ENCODE data around the gene MAGI2.
A peak's percentile ranks its signal among the peaks of the same experiment; 100 is the strongest.

Gene MAGI2

GRCh38 chr7:78703391-78703790 lies 750.1 kb downstream of the MAGI2 start:
- no peak for DNase-seq

- DNase-seq: no peak
Measured at GRCh38 chr7:78702770-78703169, 750.7 kb downstream of the MAGI2 start.

DNA sequence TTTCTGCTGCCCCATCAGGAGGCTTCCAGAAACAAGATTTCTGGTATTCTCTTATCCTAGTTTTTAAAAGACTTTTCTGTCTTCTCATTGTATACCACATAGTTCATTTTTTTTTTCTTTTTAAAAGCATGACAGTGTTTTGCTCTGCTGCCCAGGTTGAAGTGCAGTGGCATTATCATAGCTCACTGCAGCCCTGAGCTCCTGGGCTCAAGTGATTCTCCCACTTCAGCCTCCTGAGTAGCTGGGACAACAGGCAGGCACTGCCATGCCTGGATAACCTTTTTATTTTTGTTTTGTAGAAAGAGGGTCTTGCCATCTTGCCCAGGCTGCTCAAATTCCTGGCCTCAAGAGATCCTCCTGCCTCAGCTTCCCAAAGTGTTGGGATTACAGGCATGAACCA lies 757.6 kb downstream of the MAGI2 start:
- no peak for DNase-seq

DNA sequence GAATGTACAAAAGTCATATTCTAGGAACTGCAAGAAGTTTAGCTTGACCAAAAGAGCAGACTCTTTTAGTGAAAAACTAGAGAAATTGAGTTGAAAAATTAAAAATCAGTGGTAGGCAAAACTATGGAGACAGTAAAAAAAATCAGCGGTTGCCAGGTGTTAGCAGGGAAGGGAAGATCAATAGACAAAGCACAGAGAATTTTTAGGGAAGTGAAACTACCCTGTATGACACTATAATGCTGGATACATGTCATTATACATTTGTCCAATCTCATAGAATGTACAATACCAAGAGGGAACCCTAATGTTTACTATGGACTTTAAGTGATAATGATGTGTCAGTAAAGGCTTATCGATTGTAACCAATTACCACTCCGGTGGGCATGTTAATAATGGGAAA lies 761.9 kb downstream of the MAGI2 start:
- no peak for DNase-seq

DNA sequence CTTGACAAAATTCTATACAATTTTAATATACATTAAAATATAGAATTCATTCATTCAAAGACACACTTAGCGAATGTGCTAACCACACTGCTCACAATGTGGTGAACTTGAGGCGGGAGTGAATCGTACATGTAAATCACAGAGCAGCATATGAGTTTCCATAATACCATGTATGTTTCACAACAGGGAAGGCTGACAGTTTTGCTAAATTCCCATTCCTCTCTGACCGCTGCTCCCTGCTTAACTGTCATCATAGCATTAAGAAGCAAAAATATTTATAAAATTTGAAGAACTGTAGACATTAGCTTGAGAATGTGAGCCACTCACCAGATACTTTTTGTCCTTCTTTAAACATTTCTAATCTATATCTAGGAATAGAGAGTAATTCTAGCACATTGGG lies 763.3 kb downstream of the MAGI2 start:
- DNase-seq: no peak

- no peak for DNase-seq
Measured at GRCh38 chr7:78688376-78688775, 765.1 kb downstream of the MAGI2 start.

GRCh38 chr7:78686189-78686588 lies 767.3 kb downstream of the MAGI2 start:
- no peak for DNase-seq

DNA sequence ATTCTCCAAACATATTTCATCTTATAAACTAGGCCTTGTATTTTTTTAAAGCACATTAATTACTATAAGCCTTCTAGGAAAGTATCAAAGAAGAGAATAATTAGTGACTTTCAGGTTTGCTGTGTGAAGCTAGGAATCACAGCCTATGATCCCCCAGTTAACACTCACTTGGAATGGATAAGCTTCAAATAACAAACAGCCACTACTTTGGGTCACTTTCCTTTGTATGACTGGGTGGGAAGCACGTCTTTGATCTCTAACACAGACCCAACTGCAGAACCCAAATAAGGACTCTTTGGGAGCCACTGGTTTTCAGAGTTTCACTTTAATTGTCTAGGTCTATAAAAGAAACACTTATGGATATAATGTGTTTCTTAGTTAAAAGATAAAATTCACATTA lies 769.3 kb downstream of the MAGI2 start:
- DNase-seq: no peak

- DNase-seq: no peak
Measured at GRCh38 chr7:78683566-78683965, 769.9 kb downstream of the MAGI2 start.

DNA sequence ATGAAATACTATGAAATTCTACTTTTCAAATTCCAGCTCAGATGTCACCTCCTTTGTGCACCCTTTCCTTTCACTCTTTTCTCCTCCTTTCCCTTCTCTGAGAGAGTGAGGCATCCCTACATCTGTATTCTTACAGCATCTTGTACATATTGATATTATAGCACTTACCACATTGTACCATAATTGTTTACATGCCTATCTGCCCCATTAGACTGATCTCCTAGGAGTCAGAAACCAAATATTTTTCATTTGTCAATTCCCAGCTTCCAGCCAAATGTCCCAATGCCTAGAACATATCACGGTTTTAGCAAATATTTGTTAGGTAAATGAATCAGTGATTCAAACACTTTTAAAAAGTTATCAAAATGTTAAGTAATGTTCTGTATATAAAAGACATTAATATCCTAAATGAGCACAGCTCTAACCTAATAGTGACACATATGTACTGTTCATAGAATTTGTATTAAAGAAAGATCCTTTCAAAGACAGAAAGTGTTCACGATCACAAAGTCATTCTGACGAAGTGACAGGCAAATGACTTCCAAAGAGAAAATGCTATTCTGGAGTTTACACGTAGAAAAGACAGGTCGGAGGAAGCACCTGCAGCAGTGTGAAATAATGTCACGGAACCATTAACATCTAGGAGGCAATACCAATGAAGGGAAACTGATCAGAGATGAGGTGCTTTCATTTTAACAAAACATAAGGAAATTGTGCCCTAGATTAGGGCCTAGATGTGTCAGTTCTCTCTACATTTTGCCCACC lies 774.2 kb downstream of the MAGI2 start:
- no peak for DNase-seq

- DNase-seq: no peak
Measured at GRCh38 chr7:78677391-78677790, 776.1 kb downstream of the MAGI2 start.

DNA sequence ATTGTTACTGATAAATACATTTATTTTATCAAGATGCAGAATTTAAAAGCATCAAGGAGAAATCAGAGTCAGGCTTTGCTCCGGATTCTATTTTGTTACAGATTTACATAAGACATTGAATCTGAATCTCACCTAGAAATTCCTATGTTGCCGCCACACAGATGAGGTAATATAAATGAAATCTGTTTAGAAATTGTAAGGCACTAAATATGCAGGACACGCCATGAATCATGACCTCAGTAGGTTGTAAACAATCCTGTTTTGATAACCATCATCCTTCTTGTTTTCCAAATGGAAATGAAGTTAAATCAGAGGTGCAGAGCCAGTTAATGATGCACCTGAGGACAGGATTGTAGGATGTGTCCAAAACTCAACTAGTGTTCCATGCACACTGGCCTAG lies 778.0 kb downstream of the MAGI2 start:
- DNase-seq: no peak

- DNase-seq: no peak
Measured at GRCh38 chr7:78673272-78673671, 780.2 kb downstream of the MAGI2 start.

- DNase-seq: no peak
Measured at GRCh38 chr7:78662939-78663338, 790.5 kb downstream of the MAGI2 start.

- no peak for DNase-seq
Measured at GRCh38 chr7:78649976-78650375, 803.5 kb downstream of the MAGI2 start.

DNA sequence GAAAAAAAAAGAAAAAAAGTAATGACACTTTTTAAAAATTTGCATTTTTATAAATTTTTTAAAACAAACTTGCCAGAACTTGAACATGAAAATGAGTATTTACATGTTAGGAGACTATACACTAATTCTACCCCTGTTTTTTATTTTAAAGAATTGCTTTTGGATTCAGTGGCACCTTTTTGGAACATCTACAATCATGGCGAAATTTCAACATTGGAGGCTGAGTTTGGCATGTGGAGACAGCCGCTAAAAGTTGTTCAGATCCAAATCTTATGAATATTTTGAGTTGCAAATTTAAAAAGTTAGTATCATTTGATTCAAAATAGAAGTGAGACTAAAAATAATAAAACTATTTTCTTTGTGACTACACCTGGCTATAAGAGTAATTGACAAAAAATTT lies 804.2 kb downstream of the MAGI2 start:
- no peak for DNase-seq

- no peak for DNase-seq
Measured at GRCh38 chr7:78642751-78643150, 810.7 kb downstream of the MAGI2 start.

DNA sequence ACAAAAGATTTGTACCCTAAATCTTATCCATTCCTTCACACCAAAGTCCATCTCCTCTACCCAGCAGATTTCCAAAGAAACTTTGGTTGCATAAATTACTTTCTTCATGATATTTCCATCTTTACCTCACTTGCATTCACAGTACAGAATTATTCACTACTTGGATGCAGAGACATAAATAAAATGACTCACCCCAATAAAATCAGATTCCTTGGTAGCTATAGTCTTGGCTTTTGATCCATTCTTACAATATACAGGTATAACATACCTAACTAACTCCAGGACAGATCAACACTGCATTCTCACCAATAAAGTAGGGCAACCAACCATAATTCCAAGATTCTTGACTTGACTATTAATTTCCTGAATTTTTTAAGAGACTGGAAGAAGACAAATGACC lies 815.1 kb downstream of the MAGI2 start:
- DNase-seq: no peak

- no peak for DNase-seq
Measured at GRCh38 chr7:78636727-78637126, 816.7 kb downstream of the MAGI2 start.

GRCh38 chr7:78635026-78635793 lies 818.3 kb downstream of the MAGI2 start:
- DNase-seq: no peak

GRCh38 chr7:78634093-78634492 lies 819.4 kb downstream of the MAGI2 start:
- DNase-seq: no peak

- peak in 1 of 5 experiments; percentile 10 for DNase-seq
Measured at GRCh38 chr7:78620920-78621319, 832.5 kb downstream of the MAGI2 start.

GRCh38 chr7:78616539-78616938 lies 836.9 kb downstream of the MAGI2 start:
- no peak for DNase-seq

- DNase-seq: no peak
Measured at GRCh38 chr7:78609281-78609680, 844.2 kb downstream of the MAGI2 start.
